H9 (cell line): ENCODE measurements around the gene VPREB3. TPM values are rescaled to one million over a fixed set of nuclear protein-coding genes. Genes with fewer than 3 reads are reported as not detected.

Experiments
- DNase-seq: peaks from one replicate; pipeline ENCODE4 v3.0.0-alpha.2; 2017
- H2AFZ ChIP-seq: one replicate; pipeline ENCODE4 v1.6.1; 2013; ENCODE audit warnings: mild to moderate bottlenecking, low read length, control low read depth, moderate library complexity
- H2AK5ac ChIP-seq: 2 replicates; pipeline ENCODE4 v1.6.1; 2013; ENCODE audit warnings: low read length, control low read depth, mixed read lengths; ENCODE audit not compliant: insufficient read length
- H2BK120ac ChIP-seq: one replicate; pipeline ENCODE4 v1.6.1; 2013; ENCODE audit warnings: low read depth, mild to moderate bottlenecking, low read length, control low read depth, inconsistent platforms; ENCODE audit not compliant: poor library complexity, severe bottlenecking
- H2BK12ac ChIP-seq: 2 replicates; pipeline ENCODE4 v1.6.1; 2013; ENCODE audit warnings: low read length, control low read depth, mixed read lengths, low read depth; ENCODE audit not compliant: insufficient read length
- H2BK15ac ChIP-seq: 2 replicates; pipeline ENCODE4 v1.6.1; 2013; ENCODE audit warnings: low read depth, low read length, control low read depth
- H2BK20ac ChIP-seq: one replicate; pipeline ENCODE4 v1.6.1; 2013; ENCODE audit warnings: low read depth, mild to moderate bottlenecking, low read length, control low read depth, inconsistent platforms; ENCODE audit not compliant: poor library complexity, severe bottlenecking
- H2BK5ac ChIP-seq: 2 replicates; pipeline ENCODE4 v1.6.1; 2013; ENCODE audit warnings: low read length, control low read depth, mixed read lengths; ENCODE audit not compliant: insufficient read length
- H3K14ac ChIP-seq: 2 replicates; pipeline ENCODE4 v1.6.1; 2013; ENCODE audit warnings: low read length, control low read depth; ENCODE audit not compliant: insufficient read depth
- H3K18ac ChIP-seq: 2 replicates; pipeline ENCODE4 v1.6.1; 2013; ENCODE audit warnings: low read depth, mild to moderate bottlenecking, mixed read lengths, low read length, control low read depth; ENCODE audit not compliant: insufficient read length
- H3K23ac ChIP-seq: 2 replicates; pipeline ENCODE4 v1.6.1; 2013; ENCODE audit warnings: low read length, control low read depth, mixed read lengths, low read depth; ENCODE audit not compliant: insufficient read length
- H3K23me2 ChIP-seq: 2 replicates; pipeline ENCODE4 v1.6.1; 2013; ENCODE audit warnings: low read depth, mild to moderate bottlenecking, mixed read lengths, low read length, control low read depth; ENCODE audit not compliant: insufficient read length, poor library complexity, severe bottlenecking
- H3K27ac ChIP-seq: 2 replicates; pipeline ENCODE4 v1.5.1; 2013; ENCODE audit warnings: low read length, control low read depth, mixed read lengths, low read depth; ENCODE audit not compliant: insufficient read length
- H3K27me3 ChIP-seq: 2 replicates; pipeline ENCODE4 v1.6.1; 2013; ENCODE audit warnings: low read length, control low read depth, inconsistent platforms; ENCODE audit not compliant: insufficient read depth
- H3K4ac ChIP-seq: 2 replicates; pipeline ENCODE4 v1.6.1; 2013; ENCODE audit warnings: low read depth, mild to moderate bottlenecking, control low read depth, inconsistent platforms, low read length, moderate library complexity
- H3K4me1 ChIP-seq: 2 replicates; pipeline ENCODE4 v1.6.1; 2013; ENCODE audit warnings: low read length, control low read depth, inconsistent platforms; ENCODE audit not compliant: insufficient read depth
- H3K4me2 ChIP-seq: 2 replicates; pipeline ENCODE4 v1.6.1; 2013; ENCODE audit warnings: low read length, control low read depth, mixed read lengths; ENCODE audit not compliant: insufficient read length, insufficient read depth
- H3K56ac ChIP-seq: 2 replicates; pipeline ENCODE4 v1.6.1; 2013; ENCODE audit warnings: low read depth, mild to moderate bottlenecking, mixed read lengths, low read length, control low read depth; ENCODE audit not compliant: insufficient read length
- H3K79me1 ChIP-seq: 2 replicates; pipeline ENCODE4 v1.6.1; 2013; ENCODE audit warnings: low read depth, mild to moderate bottlenecking, moderate library complexity, low read length, control low read depth, inconsistent platforms; ENCODE audit not compliant: insufficient read depth, poor library complexity, severe bottlenecking
- H3K79me2 ChIP-seq: 2 replicates; pipeline ENCODE4 v1.6.1; 2013; ENCODE audit warnings: low read length, control low read depth, inconsistent platforms; ENCODE audit not compliant: insufficient read depth
- H3K9ac ChIP-seq: 2 replicates; pipeline ENCODE4 v1.6.1; 2013; ENCODE audit warnings: low read length, control low read depth, mixed read lengths; ENCODE audit not compliant: insufficient read length; ENCODE audit errors: extremely low read depth
- H3K9me3 ChIP-seq: one replicate; pipeline ENCODE4 v1.6.1; 2013; ENCODE audit warnings: low read depth, low read length, inconsistent platforms; ENCODE audit not compliant: control insufficient read depth
- H3T11ph ChIP-seq: one replicate; pipeline ENCODE4 v1.6.1; 2013; ENCODE audit warnings: mild to moderate bottlenecking, low read length, control low read depth, inconsistent platforms
- H4K20me1 ChIP-seq: one replicate; pipeline ENCODE4 v1.6.1; 2013; ENCODE audit not compliant: control insufficient read depth, insufficient read length, insufficient read depth
- H4K5ac ChIP-seq: 2 replicates; pipeline ENCODE4 v1.6.1; 2013; ENCODE audit warnings: low read depth, mild to moderate bottlenecking, mixed read lengths, low read length, control low read depth; ENCODE audit not compliant: insufficient read length
- H4K8ac ChIP-seq: replicated peaks from 2 replicates; pipeline ENCODE4 v1.6.1; 2013; ENCODE audit warnings: low read length, control low read depth, mixed read lengths, low read depth; ENCODE audit not compliant: insufficient read length
- H4K91ac ChIP-seq: 2 replicates; pipeline ENCODE4 v1.6.1; 2013; ENCODE audit warnings: low read depth, mild to moderate bottlenecking, moderate library complexity, mixed read lengths, low read length, control low read depth; ENCODE audit not compliant: insufficient read length
- H3K27ac Mint-ChIP-seq, 3 experiments: 2 replicates in 2 of 3; 3 replicates in 1 of 3; pipeline ENCODE4 v1.8.0; 2020 to 2021; ENCODE audit warnings: mixed read lengths in 3 of 3, mild to moderate bottlenecking in 1 of 3, moderate library complexity in 1 of 3
- H3K27me3 Mint-ChIP-seq: 2 replicates; pipeline ENCODE4 v1.8.0; 2021; ENCODE audit warnings: low read depth, mild to moderate bottlenecking, moderate library complexity, mixed read lengths
- H3K36me3 Mint-ChIP-seq, 3 experiments: 2 replicates in 2 of 3; 3 replicates in 1 of 3; pipeline ENCODE4 v1.8.0; 2020 to 2021; ENCODE audit warnings: low read depth in 3 of 3, mixed read lengths in 3 of 3; ENCODE audit not compliant: insufficient read depth in 1 of 3
- H3K4me1 Mint-ChIP-seq, 2 experiments: 2 replicates each; pipeline ENCODE4 v1.8.0; 2020; ENCODE audit warnings: mixed read lengths in 2 of 2
- H3K4me3 Mint-ChIP-seq, 2 experiments: 2 replicates in 1 of 2; 3 replicates in 1 of 2; pipeline ENCODE4 v1.8.0; 2020 to 2021; ENCODE audit warnings: mild to moderate bottlenecking in 2 of 2, mixed read lengths in 2 of 2, moderate library complexity in 1 of 2
- H3K9me3 Mint-ChIP-seq, 2 experiments: 2 replicates in 1 of 2; 3 replicates in 1 of 2; pipeline ENCODE4 v1.8.0; 2020; ENCODE audit warnings: mild to moderate bottlenecking in 2 of 2, mixed read lengths in 2 of 2, moderate library complexity in 1 of 2
- WGBS: extraction: QIAGEN DNeasy Blood & Tissue Kit; methylation state at CpG from one replicate; pipeline ENCODE4 v1.1.7; 2013; ENCODE audit warnings: missing lambda C conversion rate, low lambda C conversion rate, mixed read lengths; ENCODE audit not compliant: insufficient read length; ENCODE audit errors: extremely low coverage; 5-methylcytosine and 5-hydroxymethylcytosine counted together
- total RNA-seq: library from RNA; stranded (reverse); gene quantifications from 2 replicates; pipeline ENCODE4 v1.2.1, GENCODE V29; 2021
- TF ChIP-seq, protein P1 (sequence below): fragments of 200-600 bp; sonication (generic); conservative IDR thresholded peaks from 3 replicates; pipeline ENCODE4 v1.8.0; 2021; ENCODE audit warnings: antibody characterized with exemption, mild to moderate bottlenecking

VPREB3 gene
- total RNA-seq, 1 experiment from 2014 or later, result 0.50 TPM

DNA sequence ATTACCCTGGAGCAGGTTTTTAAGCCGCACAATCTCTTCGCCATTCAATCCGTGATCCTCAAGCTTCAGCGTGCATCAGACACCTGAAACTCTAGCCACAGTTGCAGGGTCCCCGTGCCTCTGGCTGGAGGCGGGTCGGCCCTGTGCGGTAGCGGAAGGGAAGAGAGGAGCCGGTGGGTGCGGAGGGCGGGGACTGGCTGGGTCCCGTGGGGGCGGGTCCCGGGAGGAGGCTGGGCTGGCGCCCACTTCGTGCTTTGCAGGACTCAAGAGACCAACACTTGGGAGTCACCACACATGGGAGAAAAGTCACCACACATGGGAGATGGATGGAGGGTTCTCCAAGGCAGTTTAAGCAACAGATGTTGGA lies 9.3 kb upstream of the VPREB3 start:
- TF ChIP-seq, protein P1, sequence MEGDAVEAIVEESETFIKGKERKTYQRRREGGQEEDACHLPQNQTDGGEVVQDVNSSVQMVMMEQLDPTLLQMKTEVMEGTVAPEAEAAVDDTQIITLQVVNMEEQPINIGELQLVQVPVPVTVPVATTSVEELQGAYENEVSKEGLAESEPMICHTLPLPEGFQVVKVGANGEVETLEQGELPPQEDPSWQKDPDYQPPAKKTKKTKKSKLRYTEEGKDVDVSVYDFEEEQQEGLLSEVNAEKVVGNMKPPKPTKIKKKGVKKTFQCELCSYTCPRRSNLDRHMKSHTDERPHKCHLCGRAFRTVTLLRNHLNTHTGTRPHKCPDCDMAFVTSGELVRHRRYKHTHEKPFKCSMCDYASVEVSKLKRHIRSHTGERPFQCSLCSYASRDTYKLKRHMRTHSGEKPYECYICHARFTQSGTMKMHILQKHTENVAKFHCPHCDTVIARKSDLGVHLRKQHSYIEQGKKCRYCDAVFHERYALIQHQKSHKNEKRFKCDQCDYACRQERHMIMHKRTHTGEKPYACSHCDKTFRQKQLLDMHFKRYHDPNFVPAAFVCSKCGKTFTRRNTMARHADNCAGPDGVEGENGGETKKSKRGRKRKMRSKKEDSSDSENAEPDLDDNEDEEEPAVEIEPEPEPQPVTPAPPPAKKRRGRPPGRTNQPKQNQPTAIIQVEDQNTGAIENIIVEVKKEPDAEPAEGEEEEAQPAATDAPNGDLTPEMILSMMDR, result no peak
- H3K4me2 ChIP-seq, result peak overlapping the region; percentile 49
- H3K9ac ChIP-seq, result no peak overlapping the region
- H3K23ac ChIP-seq, result no peak overlapping the region
- H3K27ac ChIP-seq, result no peak overlapping the region
- H3K23me2 ChIP-seq, result peaks cover 7% of the 10 kb centered on the region
- H3K4me1 Mint-ChIP-seq, result peaks cover 19 to 28% of the 10 kb centered on the region in 2 experiments
- H3K27ac Mint-ChIP-seq, result no peak overlapping the region
- no peaks in the 10 kb centered on the region for H3K9me3 Mint-ChIP-seq
- H2BK15ac ChIP-seq, result no peak overlapping the region
- peak overlapping the region in 1 of 2 experiments; percentile 22; a peak in 2 of 5 replicates for H3K4me3 Mint-ChIP-seq
- no peak overlapping the region for H4K91ac ChIP-seq
- H2BK120ac ChIP-seq, result no peak overlapping the region
- H2AFZ ChIP-seq, result no peak overlapping the region
- peaks cover 5 to 10% (median 7%) of the 10 kb centered on the region in 3 experiments; a peak in 4 of 7 replicates for H3K36me3 Mint-ChIP-seq
- peaks cover 34% of the 10 kb centered on the region for H3K27me3 Mint-ChIP-seq
- H2BK12ac ChIP-seq, result no peak overlapping the region
- no peak overlapping the region for H3T11ph ChIP-seq
- H3K56ac ChIP-seq, result no peak overlapping the region
- H3K27me3 ChIP-seq, result no peaks in the 10 kb centered on the region
- no CpG with 5 or more reads among the region's 17 CpGs for WGBS
- no peak overlapping the region for H3K4ac ChIP-seq
- no peaks in the 10 kb centered on the region for H3K79me1 ChIP-seq
- no peak overlapping the region for H2BK5ac ChIP-seq
- H3K79me2 ChIP-seq, result no peaks in the 10 kb centered on the region
- peaks cover 4% of the 10 kb centered on the region; the same call in 1 of the 2 replicates for H3K4me1 ChIP-seq
- H3K14ac ChIP-seq, result peak overlapping the region; percentile 27; the same call in 1 of the 2 replicates
- H3K9me3 ChIP-seq, result no peaks in the 10 kb centered on the region
- no peak overlapping the region for H4K8ac ChIP-seq
- DNase-seq, result peak; percentile 74
- H2AK5ac ChIP-seq, result no peak overlapping the region
- no peak overlapping the region for H4K5ac ChIP-seq
- H2BK20ac ChIP-seq, result no peak overlapping the region
- no peaks in the 10 kb centered on the region for H4K20me1 ChIP-seq
- no peak overlapping the region for H3K18ac ChIP-seq
